Cardiac muscle cell (in vitro differentiated cells and primary cell): ENCODE results near the gene GRHL3. TPM values are rescaled to one million over a fixed set of nuclear protein-coding genes. Genes with fewer than 3 reads are reported as not detected.

Source experiments
- DNase-seq, 2 donors: peaks; one replicate each; pipeline versions ENCODE4 v3.0.0 to v3.0.0-alpha.2; 2010 to 2017; ENCODE audit warnings: low read depth in 1 of 2, low spot score in 1 of 2
- H3K27ac ChIP-seq: fragments of 200-600 bp; sonication (generic); 2 replicates; pipeline ENCODE4 v1.5.1; 2016
- H3K27me3 ChIP-seq: fragments of 200-600 bp; sonication (generic); 2 replicates; pipeline ENCODE4 v1.6.0; 2016; ENCODE audit warnings: control low read depth
- H3K36me3 ChIP-seq: fragments of 200-600 bp; sonication (generic); 2 replicates; pipeline ENCODE4 v1.5.1; 2016; ENCODE audit warnings: control low read depth
- H3K4me1 ChIP-seq: fragments of 200-600 bp; sonication (generic); 2 replicates; pipeline ENCODE4 v1.8.1; 2017; ENCODE audit warnings: low read depth, mild to moderate bottlenecking, mixed run types
- H3K4me3 ChIP-seq: fragments of 200-600 bp; sonication (generic); 2 replicates; pipeline ENCODE4 v1.5.1; 2016; ENCODE audit warnings: mild to moderate bottlenecking
- H3K9me3 ChIP-seq: fragments of 200-600 bp; sonication (generic); 2 replicates; pipeline ENCODE4 v1.5.1; 2017; ENCODE audit warnings: low read depth, mild to moderate bottlenecking, control low read depth
- CTCF ChIP-seq: IDR thresholded peaks from 2 replicates; pipeline ENCODE4 v1.5.1; 2012; ENCODE audit warnings: low read depth, mild to moderate bottlenecking, low read length
- polyA plus RNA-seq: library from polyadenylated mRNA; unstranded; fragments of >200 nt; fragmentation: Nextera tagmentation; extraction: Ambion mirVana; gene quantifications from 2 replicates; pipeline ENCODE4 v1.2.1, GENCODE V29; 2016
- total RNA-seq: library from RNA; depleted of rRNA; stranded (reverse); fragments of >200 nt; gene quantifications from 2 replicates; pipeline ENCODE4 v1.2.3, GENCODE V29; 2016

The GRHL3 gene
- total and polyA plus RNA-seq, 2 experiments from 2014 or later, result 0.54 TPM; not detected in 1

- H3K27ac ChIP-seq, result no peak overlapping the region
These were observed 63.0 kb downstream of the GRHL3 start for GRCh38 chr1:24382165-24382577.

GRCh38 chr1:24383381-24383940 lies 64.3 kb downstream of the GRHL3 start:
- Histone ChIP-seq H3K4me1 (peaks cover 4% of the 10 kb centered on the region), H3K36me3 (no peaks in the 10 kb centered on the region), H3K9me3 (no peaks in the 10 kb centered on the region), H3K27me3 (no peaks in the 10 kb centered on the region), H3K4me3 (no peak overlapping the region), H3K27ac (no peak overlapping the region)
- DNase-seq, result no peak
- no peak for TF ChIP-seq CTCF

More at GRCh38 chr1:24382165-24382577, 63.0 kb downstream of the GRHL3 start:
- TF ChIP-seq CTCF, result no peak
- peaks cover 4% of the 10 kb centered on the region for H3K4me1 ChIP-seq
- no peaks in the 10 kb centered on the region for H3K36me3 ChIP-seq
- DNase-seq, result no peak
- H3K4me3 ChIP-seq, result no peak overlapping the region
- H3K27me3 ChIP-seq, result no peaks in the 10 kb centered on the region
- no peaks in the 10 kb centered on the region for H3K9me3 ChIP-seq

GRCh38 chr1:24384251-24385090 lies 65.3 kb downstream of the GRHL3 start:
- no peak for TF ChIP-seq CTCF
- Histone ChIP-seq H3K4me1 (peaks cover 4% of the 10 kb centered on the region), H3K4me3 (no peak overlapping the region), H3K36me3 (no peaks in the 10 kb centered on the region), H3K27ac (no peak overlapping the region), H3K27me3 (no peaks in the 10 kb centered on the region), H3K9me3 (no peaks in the 10 kb centered on the region)
- peak; percentile 37 to 75 for DNase-seq

GRCh38 chr1:24385160-24385940 lies 66.2 kb downstream of the GRHL3 start:
- DNase-seq, result peak; percentile 20 to 58
- Histone ChIP-seq H3K36me3 (no peaks in the 10 kb centered on the region), H3K4me1 (peaks cover 4% of the 10 kb centered on the region), H3K27me3 (no peaks in the 10 kb centered on the region), H3K27ac (no peak overlapping the region), H3K4me3 (no peak overlapping the region), H3K9me3 (no peaks in the 10 kb centered on the region)
- TF ChIP-seq CTCF, result peak; percentile 46

- Histone ChIP-seq H3K36me3 (no peaks in the 10 kb centered on the region), H3K27me3 (no peaks in the 10 kb centered on the region), H3K9me3 (no peaks in the 10 kb centered on the region), H3K4me1 (peaks cover 4% of the 10 kb centered on the region), H3K27ac (no peak overlapping the region), H3K4me3 (no peak overlapping the region)
- DNase-seq, result peak; percentile 17 to 28
- TF ChIP-seq CTCF, result no peak
These were observed 67.1 kb downstream of the GRHL3 start for GRCh38 chr1:24386241-24386640.
